ENCODE results near the gene COL4A2. TPM values are rescaled to one million over a fixed set of nuclear protein-coding genes. Genes with fewer than 3 reads are reported as not detected.
"Not testable (repeated sequence)": the region's sequence is repeated elsewhere in the genome, so short reads cannot be mapped to it uniquely, and the experiment has no call there.

COL4A2 gene
- polyA plus RNA-seq, 1 donor from 2014 or later = not detected

- peaks cover 11% of the 10 kb centered on the region for H3K27me3 Mint-ChIP-seq
- no peak overlapping the region for H3K27ac Mint-ChIP-seq
- no peaks in the 10 kb centered on the region for H3K9me3 Mint-ChIP-seq
- peak overlapping the region in 1 of 4 donors; percentile 28 for H3K4me3 Mint-ChIP-seq
- H3K4me1 Mint-ChIP-seq = peaks cover 0 to 14% (median 9%) of the 10 kb centered on the region in 3 donors
- peaks cover 3% of the 10 kb centered on the region for H3K36me3 Mint-ChIP-seq
Observed at GRCh38 chr13:110528371-110528770, 221.3 kb downstream of the COL4A2 start.

- Mint-ChIP-seq H3K36me3 (peaks cover 3% of the 10 kb centered on the region), H3K4me3 (no peak overlapping the region), H3K27ac (no peak overlapping the region), H3K4me1 (peaks cover 0 to 14% (median 9%) of the 10 kb centered on the region in 3 donors), H3K27me3 (peaks cover 11% of the 10 kb centered on the region), H3K9me3 (no peaks in the 10 kb centered on the region)
Observed at GRCh38 chr13:110528911-110529310, 221.8 kb downstream of the COL4A2 start.

- Mint-ChIP-seq H3K4me3 (no peak overlapping the region), H3K36me3 (peaks cover 3% of the 10 kb centered on the region), H3K27ac (no peak overlapping the region), H3K4me1 (peaks cover 0 to 11% (median 9%) of the 10 kb centered on the region in 3 donors), H3K27me3 (peaks cover 6% of the 10 kb centered on the region), H3K9me3 (no peaks in the 10 kb centered on the region)
Observed at GRCh38 chr13:110529522-110530311, 222.6 kb downstream of the COL4A2 start.

DNA sequence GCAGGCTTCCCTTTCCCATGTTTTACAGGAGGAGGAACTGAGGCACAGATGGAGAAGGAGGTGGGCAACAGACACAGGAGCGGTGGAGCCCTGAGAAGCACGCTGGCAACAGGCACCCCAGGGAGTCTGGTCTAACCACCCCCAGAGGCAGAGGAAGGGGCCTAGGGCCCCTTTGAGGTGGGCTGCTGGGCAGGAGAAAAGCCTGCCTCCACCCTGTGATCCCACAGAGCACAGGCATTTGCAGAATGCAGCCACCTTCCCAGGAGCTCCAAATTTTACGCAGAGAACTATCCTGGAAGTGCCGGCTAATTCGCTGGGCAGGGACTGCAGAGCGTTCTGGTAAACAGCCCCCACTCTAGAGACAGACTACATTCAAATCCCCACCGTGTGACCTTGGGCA is 224.0 kb downstream of the COL4A2 start:
- Mint-ChIP-seq H3K27ac (no peak overlapping the region), H3K27me3 (peaks cover 2% of the 10 kb centered on the region), H3K4me1 (peaks cover 0 to 5% (median 0%) of the 10 kb centered on the region in 3 donors), H3K36me3 (peaks cover 3% of the 10 kb centered on the region), H3K4me3 (no peak overlapping the region), H3K9me3 (no peaks in the 10 kb centered on the region)

DNA sequence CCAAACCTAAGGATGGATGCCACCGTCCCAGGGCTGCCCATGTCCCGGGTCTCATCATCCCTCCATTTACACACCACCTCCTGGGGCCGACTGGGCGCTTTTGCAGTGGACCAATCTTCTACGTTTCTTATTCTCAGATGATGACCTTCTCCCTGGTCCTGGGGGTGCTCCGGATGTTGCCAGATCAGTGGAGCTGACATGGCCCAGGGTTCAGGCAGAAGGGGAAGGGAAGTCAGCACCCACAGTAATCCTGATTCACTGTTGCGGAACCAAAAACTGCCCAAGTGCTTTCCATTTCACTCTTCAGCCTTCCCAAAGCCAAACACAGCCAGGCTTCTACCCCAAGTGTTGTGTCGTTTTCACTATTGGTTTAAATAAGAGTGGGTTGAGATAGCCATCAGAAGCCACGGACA is 224.6 kb downstream of the COL4A2 start:
- Mint-ChIP-seq H3K9me3 (no peaks in the 10 kb centered on the region), H3K4me3 (no peak overlapping the region), H3K27me3 (peaks cover 2% of the 10 kb centered on the region), H3K4me1 (peaks cover 3 to 9% (median 5%) of the 10 kb centered on the region in 3 donors), H3K27ac (peak overlapping the region in 1 of 3 donors; percentile 33), H3K36me3 (peaks cover 3% of the 10 kb centered on the region)

- H3K4me1 Mint-ChIP-seq, H3K27me3 Mint-ChIP-seq, H3K27ac Mint-ChIP-seq, H3K9me3 Mint-ChIP-seq, H3K36me3 Mint-ChIP-seq, H3K4me3 Mint-ChIP-seq: not testable (repeated sequence)
Observed at GRCh38 chr13:110532258-110532657, 225.2 kb downstream of the COL4A2 start.

- H3K9me3 Mint-ChIP-seq = no peaks in the 10 kb centered on the region
- peaks cover 7 to 13% (median 12%) of the 10 kb centered on the region in 3 donors for H3K4me1 Mint-ChIP-seq
- H3K27me3 Mint-ChIP-seq = peaks cover 2% of the 10 kb centered on the region
- no peak overlapping the region for H3K4me3 Mint-ChIP-seq
- H3K36me3 Mint-ChIP-seq = peaks cover 3% of the 10 kb centered on the region
- H3K27ac Mint-ChIP-seq = no peak overlapping the region
Observed at GRCh38 chr13:110533771-110534670, 226.9 kb downstream of the COL4A2 start.

DNA sequence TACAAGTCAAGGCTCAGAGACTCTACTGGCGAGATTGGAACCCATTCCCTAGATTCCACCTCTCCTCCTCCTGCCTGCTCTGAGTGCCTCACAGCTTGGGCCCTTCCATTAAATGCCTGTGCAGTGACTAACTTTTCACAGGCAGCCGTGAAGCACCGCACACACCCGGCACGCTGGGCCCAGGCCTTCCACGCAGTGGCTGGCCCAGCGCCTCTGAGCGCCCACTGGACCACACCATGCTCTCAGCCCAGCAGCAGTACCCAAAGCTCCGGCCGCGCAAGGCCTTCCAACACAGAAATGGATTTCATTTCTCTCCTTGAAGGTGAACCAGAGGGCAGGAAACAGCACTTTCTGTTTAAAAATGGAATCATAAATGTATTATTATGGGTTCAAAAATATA is 228.4 kb downstream of the COL4A2 start:
- Mint-ChIP-seq H3K4me1 (peaks cover 7 to 16% (median 12%) of the 10 kb centered on the region in 3 donors), H3K36me3 (peaks cover 3% of the 10 kb centered on the region), H3K4me3 (no peak overlapping the region), H3K9me3 (no peaks in the 10 kb centered on the region), H3K27me3 (peaks cover 2% of the 10 kb centered on the region), H3K27ac (no peak overlapping the region)

- Mint-ChIP-seq H3K27me3 (peaks cover 2% of the 10 kb centered on the region), H3K36me3 (peaks cover 3% of the 10 kb centered on the region), H3K27ac (peak overlapping the region in 1 of 3 donors; percentile 85), H3K4me1 (peaks cover 7 to 16% (median 12%) of the 10 kb centered on the region in 3 donors), H3K4me3 (peak overlapping the region in 1 of 4 donors; percentile 53), H3K9me3 (no peaks in the 10 kb centered on the region)
Observed at GRCh38 chr13:110536006-110536693, 229.1 kb downstream of the COL4A2 start.

DNA sequence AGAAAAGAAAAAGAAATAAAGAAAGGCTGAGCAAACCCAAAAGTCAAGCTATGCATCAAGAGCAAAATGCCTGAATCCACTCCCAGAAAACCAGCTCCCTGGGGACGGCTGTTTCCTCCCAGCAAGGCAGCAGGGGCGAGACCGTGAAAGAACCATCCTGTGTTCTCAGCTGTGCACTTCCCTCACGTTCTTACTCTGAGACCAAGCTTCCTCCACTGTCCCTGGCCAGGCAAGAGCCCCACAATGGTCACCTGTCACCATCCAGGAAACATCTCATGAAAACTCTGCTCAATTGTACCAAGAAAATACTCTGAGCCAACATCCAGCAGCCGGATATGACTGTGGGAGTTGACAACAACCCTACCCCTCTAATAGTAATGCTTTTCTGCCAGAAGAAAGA is 231.5 kb downstream of the COL4A2 start:
- Mint-ChIP-seq H3K9me3 (no peaks in the 10 kb centered on the region), H3K27ac (no peak overlapping the region), H3K4me1 (peaks cover 7 to 16% (median 12%) of the 10 kb centered on the region in 3 donors), H3K4me3 (peak overlapping the region in 1 of 4 donors; percentile 3), H3K36me3 (peaks cover 2% of the 10 kb centered on the region), H3K27me3 (peaks cover 4% of the 10 kb centered on the region)

DNA sequence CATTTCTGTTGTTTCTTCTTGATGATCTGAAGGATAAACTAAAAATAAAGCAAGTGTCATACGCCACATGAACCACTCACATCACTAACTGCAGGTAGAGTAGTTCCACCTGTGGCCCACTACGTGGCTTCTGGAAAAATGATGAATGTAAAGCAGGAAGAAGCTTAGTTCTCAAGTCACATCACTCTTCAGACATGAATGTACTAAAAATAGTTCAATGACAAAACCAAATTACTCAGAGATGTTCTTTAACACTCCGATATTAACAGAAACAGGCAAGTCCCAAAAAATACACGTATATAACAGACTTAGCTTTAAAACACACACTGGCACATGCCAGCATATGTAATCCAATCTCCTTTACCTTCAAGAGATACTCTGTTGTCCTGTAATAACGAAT is 232.8 kb downstream of the COL4A2 start:
- H3K4me1 Mint-ChIP-seq = peaks cover 7 to 16% (median 12%) of the 10 kb centered on the region in 3 donors
- H3K9me3 Mint-ChIP-seq = peaks cover 0 to 2% (median under 1%) of the 10 kb centered on the region in 3 donors
- peaks cover 4% of the 10 kb centered on the region for H3K27me3 Mint-ChIP-seq
- H3K36me3 Mint-ChIP-seq = peaks cover 2% of the 10 kb centered on the region
- H3K4me3 Mint-ChIP-seq = no peak overlapping the region
- H3K27ac Mint-ChIP-seq = no peak overlapping the region

- H3K4me1 Mint-ChIP-seq = peaks cover 7 to 12% (median 12%) of the 10 kb centered on the region in 3 donors
- H3K27ac Mint-ChIP-seq = no peak overlapping the region
- H3K27me3 Mint-ChIP-seq = peaks cover 2% of the 10 kb centered on the region
- peaks cover 2% of the 10 kb centered on the region for H3K36me3 Mint-ChIP-seq
- H3K9me3 Mint-ChIP-seq = peaks cover 0 to 4% (median 2%) of the 10 kb centered on the region in 3 donors
- no peak overlapping the region for H3K4me3 Mint-ChIP-seq
Observed at GRCh38 chr13:110540871-110541525, 233.9 kb downstream of the COL4A2 start.

- Mint-ChIP-seq H3K36me3 (peaks cover 2% of the 10 kb centered on the region), H3K4me1 (peaks cover 4 to 9% (median 9%) of the 10 kb centered on the region in 3 donors), H3K27ac (no peak overlapping the region), H3K4me3 (peak overlapping the region in 1 of 4 donors; percentile 45), H3K27me3 (peaks cover 2% of the 10 kb centered on the region), H3K9me3 (peaks cover 0 to 4% (median 2%) of the 10 kb centered on the region in 3 donors)
Observed at GRCh38 chr13:110541526-110541920, 234.4 kb downstream of the COL4A2 start.

GRCh38 chr13:110542169-110542796 is 235.2 kb downstream of the COL4A2 start:
- Mint-ChIP-seq H3K27me3 (peaks cover 2% of the 10 kb centered on the region), H3K4me3 (no peak overlapping the region), H3K4me1 (peaks cover 4 to 7% (median 6%) of the 10 kb centered on the region in 3 donors), H3K9me3 (peaks cover 0 to 4% (median 2%) of the 10 kb centered on the region in 3 donors), H3K27ac (no peak overlapping the region), H3K36me3 (peaks cover 2% of the 10 kb centered on the region)
